ENCODE results near the gene C7orf25. TPM values are rescaled to one million over a fixed set of nuclear protein-coding genes. Genes with fewer than 3 reads are reported as not detected.

C7orf25 gene
- total and polyA plus RNA-seq, 2 of the 13 experiments (the other 11 are each of a cell fraction or from before 2014, with no cell fraction given), result 0.37 to 1.3 TPM

DNA sequence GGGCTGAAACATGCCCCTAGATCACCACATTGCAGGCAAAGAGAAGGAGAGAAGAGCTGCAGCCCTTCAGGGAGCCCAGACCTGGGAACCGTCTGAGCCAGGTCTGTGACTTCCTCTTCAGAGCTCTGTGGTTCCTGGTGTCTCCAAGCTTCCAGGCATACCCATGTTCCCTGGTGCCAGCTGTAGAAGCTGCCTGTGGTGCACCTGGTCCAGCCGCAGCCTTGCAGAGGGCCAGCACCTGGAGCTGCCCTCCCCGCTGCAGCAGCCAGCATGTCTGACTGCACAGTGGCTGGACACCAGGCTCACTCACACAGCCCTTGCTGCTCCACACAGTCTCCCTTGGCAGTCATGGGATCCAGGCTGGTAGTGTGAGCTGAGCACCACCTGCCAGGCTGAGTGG lies 33.6 kb downstream of the C7orf25 start:
- Histone ChIP-seq H4K20me1 (ENCODE audit: insufficient read depth, low read length) (no peaks in the 10 kb centered on the region), H3K4me3 (replicated peaks in 1 of 3; ENCODE audit: insufficient read depth in 1 of 3, low read depth in 2 of 3, low read length in 3 of 3) (no peak overlapping the region), H3K79me2 (ENCODE audit: insufficient read depth, low read length) (no peaks in the 10 kb centered on the region), H3K9me3 (ENCODE audit: low read length) (no peaks in the 10 kb centered on the region), H3K27ac (ENCODE audit: extremely low read length, insufficient read depth, low read length) (no peak overlapping the region), H3K4me2 (ENCODE audit: low read depth, low read length) (no peak overlapping the region), H3K9ac (ENCODE audit: insufficient read depth, low read depth, low read length) (no peak overlapping the region), H3K36me3 (replicated peaks in 1 of 2; ENCODE audit: control insufficient read depth in 1 of 2, insufficient read depth in 2 of 2, low read length in 2 of 2) (no peaks in the 10 kb centered on the region), H3K4me1 (ENCODE audit: insufficient read depth, low read length) (no peaks in the 10 kb centered on the region), H3K27me3 (ENCODE audit: control insufficient read depth in 1 of 2, insufficient read depth in 2 of 2, low read length in 2 of 2) (no peaks in the 10 kb centered on the region), H2AFZ (ENCODE audit: low read length) (no peak overlapping the region)
- WGBS (ENCODE audit: low lambda C conversion rate), result 0% methylated on average over 1 of the region's 3 CpGs
- no peak for DNase-seq (ENCODE audit: low spot score)
- FAIRE-seq, result no peak
- intact Hi-C loops (cut with micrococcal nuclease; ENCODE audit: unreplicated experiment) (no loop called here), in situ Hi-C loops (cut with HindIII; ENCODE audit: extremely low pct_ligation_motif_present, low pct_unique_long_range_greater_than_20kb) (no loop called here)
- CTCF ChIA-PET (ENCODE audit: low intra/inter-chr PET ratio, low total read pairs), result no interaction called here
- POLR2A ChIA-PET, result interaction anchor here (0.9 kb wide), 1 partner anchor 10 kb away, joined by 3 read pairs; no protein-coding TSS in a partner anchor
- TF ChIP-seq FOSL1 (CRISPR knock-in tag; IDR thresholded peaks at IDR 0.05; ENCODE audit: borderline replicate concordance) (no peak), REPIN1 (CRISPR knock-in tag; IDR thresholded peaks at IDR 0.05; ENCODE audit: borderline replicate concordance, low read depth) (no peak), ZNF615 (CRISPR knock-in tag; IDR thresholded peaks at IDR 0.05; ENCODE audit: borderline replicate concordance) (no peak)
- ATAC-seq, result peak; percentile 60; the same call in 2 of the 3 replicates
- BruUV-seq (replicated peaks), result no TSS peak

- 14% methylated on average over 1 of the region's 2 CpGs for WGBS (ENCODE audit: low lambda C conversion rate)
- no peak for ATAC-seq
- Histone ChIP-seq H3K79me2 (ENCODE audit: insufficient read depth, low read length) (no peaks in the 10 kb centered on the region), H3K9ac (ENCODE audit: insufficient read depth, low read depth, low read length) (no peak overlapping the region), H4K20me1 (ENCODE audit: insufficient read depth, low read length) (no peaks in the 10 kb centered on the region), H3K9me3 (ENCODE audit: low read length) (no peaks in the 10 kb centered on the region), H3K27ac (ENCODE audit: extremely low read length, insufficient read depth, low read length) (no peak overlapping the region), H2AFZ (ENCODE audit: low read length) (no peak overlapping the region), H3K4me3 (replicated peaks in 1 of 3; ENCODE audit: insufficient read depth in 1 of 3, low read depth in 2 of 3, low read length in 3 of 3) (no peak overlapping the region), H3K4me2 (ENCODE audit: low read depth, low read length) (no peak overlapping the region), H3K36me3 (replicated peaks in 1 of 2; ENCODE audit: control insufficient read depth in 1 of 2, insufficient read depth in 2 of 2, low read length in 2 of 2) (no peaks in the 10 kb centered on the region), H3K4me1 (ENCODE audit: insufficient read depth, low read length) (no peaks in the 10 kb centered on the region), H3K27me3 (ENCODE audit: control insufficient read depth in 1 of 2, insufficient read depth in 2 of 2, low read length in 2 of 2) (no peaks in the 10 kb centered on the region)
- TF ChIP-seq KDM5B (CRISPR knock-in tag; IDR thresholded peaks at IDR 0.05; ENCODE audit: borderline replicate concordance) (no peak), ZNF318 (CRISPR knock-in tag; IDR thresholded peaks at IDR 0.05) (no peak), ZNF230 (CRISPR knock-in tag; IDR thresholded peaks at IDR 0.05) (no peak), NFE2L1 (CRISPR knock-in tag; IDR thresholded peaks at IDR 0.05; ENCODE audit: borderline replicate concordance) (no peak)
- CTCF ChIA-PET (ENCODE audit: low intra/inter-chr PET ratio, low total read pairs), result no interaction called here
- DNase-seq (ENCODE audit: low spot score), result no peak
- no peak for FAIRE-seq
- POLR2A ChIA-PET, result interaction anchor here (0.9 kb wide), 1 partner anchor 11 kb away, joined by 3 read pairs; no protein-coding TSS in a partner anchor
- intact Hi-C loops (cut with micrococcal nuclease; ENCODE audit: unreplicated experiment), result no loop called here
- in situ Hi-C loops (cut with HindIII; ENCODE audit: extremely low pct_ligation_motif_present, low pct_unique_long_range_greater_than_20kb), result no loop called here
- BruUV-seq (replicated peaks), result no TSS peak
These were observed 34.0 kb downstream of the C7orf25 start for GRCh38 chr7:42877862-42878261.
